Ramos (cell line): ENCODE measurements around the gene RGS19.

Experiments used
- in situ Hi-C: fragments of 300-500 bp; cut with MboI; formaldehyde crosslinking; loops from one replicate; pipeline ENCODE4 v1.14.3; 2022; ENCODE audit warnings: low sequenced_read_pairs; ENCODE audit not compliant: unreplicated experiment

The RGS19 gene

DNA sequence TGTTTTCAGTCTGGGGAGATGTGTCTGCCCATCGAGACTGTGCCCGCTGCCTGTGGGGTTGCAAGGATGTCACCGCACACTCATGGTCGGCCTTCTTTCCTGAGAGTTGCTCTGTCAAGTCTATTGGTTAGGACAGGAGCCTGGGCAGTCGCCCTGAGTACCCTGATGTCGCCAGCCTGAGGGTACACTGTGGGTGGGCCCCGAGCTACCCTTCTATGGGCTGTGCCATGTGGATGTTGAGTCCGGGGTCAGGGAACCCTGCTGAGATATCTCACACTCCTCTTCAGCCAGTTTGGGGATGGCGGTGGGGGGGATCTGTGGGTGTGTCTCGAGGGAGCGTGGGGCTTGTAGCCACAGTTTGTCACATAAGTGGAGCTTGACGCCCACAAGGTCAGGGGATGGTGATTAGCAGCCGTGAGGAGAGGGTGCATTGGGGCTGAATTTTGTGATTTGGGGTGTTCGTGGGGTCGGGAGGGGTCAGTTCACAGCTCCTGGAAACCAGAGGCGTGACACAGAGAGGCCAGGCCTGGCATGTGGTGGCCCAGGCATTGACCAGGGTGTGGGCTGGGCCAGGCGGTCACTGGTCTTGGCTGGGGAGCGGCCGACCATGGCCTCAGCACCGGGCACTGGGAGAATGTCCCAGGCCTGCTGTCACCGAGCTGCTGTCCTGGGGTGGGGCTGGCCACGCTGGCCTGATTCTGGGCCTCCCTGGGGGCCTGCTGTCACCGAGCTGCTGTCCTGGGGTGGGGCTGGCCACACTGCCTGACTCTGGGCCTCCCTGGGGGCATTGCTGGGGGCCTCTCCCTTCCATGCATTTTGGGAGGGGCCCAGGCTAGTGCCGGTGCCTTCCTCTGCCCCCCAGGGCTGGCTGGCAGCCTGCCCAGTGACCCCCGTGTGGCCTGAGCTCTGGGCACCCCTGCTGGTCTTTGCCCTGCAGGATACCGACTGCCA lies 29.7 kb upstream of the RGS19 start:
- in situ Hi-C loops, result no loop called here

DNA sequence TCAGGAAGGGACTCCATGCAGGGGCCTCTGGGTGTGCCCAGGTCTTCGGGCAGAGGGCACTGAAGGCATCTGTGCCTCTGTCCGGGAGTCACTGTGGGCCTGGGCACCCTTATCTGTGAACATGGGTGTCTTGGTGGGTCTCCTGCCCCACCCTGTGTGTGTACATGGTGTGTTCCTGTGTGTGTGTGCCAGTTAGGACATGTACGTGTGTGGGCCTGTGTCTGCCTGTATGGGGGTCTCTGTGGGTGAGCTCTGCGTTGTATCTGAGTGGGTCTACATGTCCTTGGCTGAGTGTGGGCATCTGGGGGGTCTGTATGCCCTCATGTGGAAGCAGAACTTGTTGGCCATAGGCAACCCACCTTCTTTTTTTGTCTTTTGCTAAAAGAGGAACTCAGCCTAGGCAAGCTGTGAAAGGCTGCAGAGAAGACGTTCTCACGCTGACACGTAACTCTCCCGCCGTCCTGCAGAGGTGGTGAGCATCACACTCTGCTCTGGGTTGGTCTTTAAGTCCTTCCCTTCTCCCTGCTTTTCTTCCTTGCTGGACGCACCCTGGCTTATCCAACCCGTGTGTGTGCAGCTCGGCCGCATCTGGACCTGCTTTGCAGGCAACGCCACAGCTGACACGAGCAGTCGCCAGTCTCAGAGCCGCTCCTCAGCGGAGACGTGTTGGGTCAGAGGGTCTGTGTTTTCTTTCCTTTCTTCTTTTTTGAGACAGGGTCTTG lies 28.6 kb upstream of the RGS19 start:
- in situ Hi-C loops, result no loop called here

DNA sequence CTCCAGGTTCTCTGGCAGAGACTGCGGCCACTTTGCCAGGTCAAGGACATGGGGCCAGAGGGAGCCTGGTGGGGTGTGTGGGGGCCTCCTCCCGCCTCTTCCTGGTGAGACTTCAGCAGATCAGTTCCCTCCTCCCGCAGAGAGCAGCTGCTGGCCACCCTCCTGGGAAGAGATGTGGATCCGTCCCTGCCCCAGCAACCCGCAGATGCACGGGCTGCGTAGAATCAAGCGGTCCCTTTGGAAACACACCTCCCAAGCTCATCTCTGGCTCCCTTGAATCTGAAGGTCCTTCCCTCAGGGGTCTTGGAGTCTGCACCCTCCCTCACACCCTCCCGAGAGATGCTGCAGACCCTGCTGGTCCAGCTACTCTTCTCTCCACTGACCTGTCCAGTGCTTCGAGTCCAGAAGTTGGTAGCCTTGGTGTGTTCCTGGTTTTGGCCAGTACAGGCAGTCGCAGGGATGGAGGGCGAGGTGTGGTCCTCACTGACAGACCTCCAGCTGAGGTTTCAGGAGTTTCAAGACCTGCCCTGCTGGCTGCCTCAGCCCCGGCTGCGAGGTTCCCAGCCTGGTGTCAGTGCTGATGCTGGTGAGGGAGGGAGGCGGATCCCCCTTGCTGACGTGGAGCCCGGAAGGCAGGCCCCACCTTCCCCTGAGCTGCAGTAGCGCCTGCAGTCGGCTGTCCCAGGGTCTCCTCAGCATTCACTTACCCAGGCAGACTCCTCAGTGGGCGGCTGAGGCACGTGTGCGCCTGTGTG lies 27.8 kb upstream of the RGS19 start, which contains the start of gene NPBWR2:
Gene NPBWR2, minus strand, starts transcription at position 585 of the 755 bp plus-strand sequence. CDS start 734 bp downstream, outside the sequence.
- in situ Hi-C loops, result no loop called here

DNA sequence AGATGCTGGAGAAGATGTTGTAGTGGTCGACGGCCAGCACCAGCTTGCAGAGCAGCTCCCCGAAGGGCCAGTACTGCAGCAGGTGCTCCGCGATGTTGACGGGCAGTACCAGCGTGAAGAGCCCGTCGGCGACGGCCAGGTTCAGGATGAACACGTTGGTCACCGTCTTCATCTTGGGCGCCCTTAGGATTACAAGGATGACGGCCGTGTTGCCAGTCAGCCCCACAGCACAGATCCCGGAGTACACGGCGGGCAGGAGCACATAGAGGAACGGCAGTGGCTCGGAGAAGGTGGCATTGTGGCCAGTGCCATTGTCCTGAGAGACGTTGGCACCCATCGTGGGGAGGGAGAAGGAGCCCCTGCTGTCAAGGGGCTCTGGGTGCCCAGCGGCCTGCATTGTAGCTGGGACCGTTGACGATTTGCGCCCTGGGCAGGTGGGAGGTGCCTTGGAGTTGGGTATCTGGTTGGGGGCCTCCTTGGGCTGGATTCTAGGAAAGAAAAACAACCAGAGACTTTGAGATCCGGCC lies 27.2 kb upstream of the RGS19 start:
- in situ Hi-C loops, result no loop called here

DNA sequence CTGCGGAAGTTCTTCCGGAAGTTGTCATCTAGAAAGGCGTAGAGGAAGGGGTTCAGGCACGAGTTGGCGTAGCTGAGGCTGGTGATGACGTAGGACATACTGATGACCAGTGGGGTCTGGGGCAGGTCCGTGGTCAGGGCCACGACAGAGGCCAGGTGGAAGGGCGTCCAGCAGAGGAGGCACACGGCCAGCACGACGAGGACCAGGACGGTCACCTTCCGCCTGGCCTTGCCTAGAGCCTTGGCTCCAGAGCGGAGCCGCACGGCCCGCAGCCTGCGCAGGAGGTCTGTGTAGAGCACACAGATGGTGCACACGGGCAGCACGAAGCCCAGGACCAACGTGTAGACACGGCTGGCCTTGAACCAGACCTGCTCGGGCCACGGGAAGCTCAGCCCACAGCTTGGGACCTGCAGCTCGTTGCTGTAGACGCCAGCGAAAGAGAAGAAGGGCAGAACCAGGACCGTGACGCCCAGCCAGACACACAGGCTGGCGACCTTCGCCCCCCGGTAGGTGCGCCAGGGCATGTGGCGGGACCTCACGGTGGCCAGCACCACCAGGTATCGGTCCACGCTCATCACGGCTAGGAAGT lies 26.6 kb upstream of the RGS19 start:
- in situ Hi-C loops, result no loop called here

DNA sequence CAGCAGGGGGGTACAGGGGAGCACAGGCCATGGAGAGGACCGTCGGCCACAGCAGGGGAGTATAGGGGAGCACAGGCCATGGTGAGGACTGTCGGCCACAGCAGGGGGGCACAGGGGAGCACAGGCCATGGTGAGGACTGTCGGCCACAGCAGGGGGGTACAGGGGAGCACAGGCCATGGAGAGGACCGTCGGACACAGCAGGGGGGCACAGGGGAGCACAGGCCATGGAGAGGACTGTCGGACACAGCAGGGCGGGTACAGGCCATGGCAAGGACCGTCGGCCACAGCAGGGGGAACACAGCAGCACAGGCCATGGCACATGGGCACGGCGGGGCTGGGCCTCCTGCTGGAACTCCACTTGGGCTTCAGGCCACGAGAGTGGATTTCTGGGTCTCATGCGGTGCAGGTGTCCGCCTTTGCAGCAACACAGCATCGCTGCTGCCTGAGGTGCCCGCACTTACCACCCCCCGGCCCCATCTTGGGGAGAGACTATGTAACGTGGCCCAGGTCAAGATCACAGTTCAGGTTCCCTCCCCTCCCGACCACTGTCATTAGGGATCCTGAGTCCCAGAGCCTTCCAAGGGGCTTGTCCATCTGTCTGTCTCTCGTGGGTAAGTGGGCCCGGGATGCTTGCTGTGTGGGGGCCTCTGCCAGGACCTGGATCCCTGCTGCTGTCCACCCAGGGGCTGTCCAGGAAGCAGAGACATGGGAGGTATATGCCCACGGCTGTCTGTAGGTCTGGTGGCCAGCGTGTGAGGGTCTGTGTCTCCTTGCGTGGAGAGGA lies 25.5 kb upstream of the RGS19 start:
- in situ Hi-C loops, result no loop called here

DNA sequence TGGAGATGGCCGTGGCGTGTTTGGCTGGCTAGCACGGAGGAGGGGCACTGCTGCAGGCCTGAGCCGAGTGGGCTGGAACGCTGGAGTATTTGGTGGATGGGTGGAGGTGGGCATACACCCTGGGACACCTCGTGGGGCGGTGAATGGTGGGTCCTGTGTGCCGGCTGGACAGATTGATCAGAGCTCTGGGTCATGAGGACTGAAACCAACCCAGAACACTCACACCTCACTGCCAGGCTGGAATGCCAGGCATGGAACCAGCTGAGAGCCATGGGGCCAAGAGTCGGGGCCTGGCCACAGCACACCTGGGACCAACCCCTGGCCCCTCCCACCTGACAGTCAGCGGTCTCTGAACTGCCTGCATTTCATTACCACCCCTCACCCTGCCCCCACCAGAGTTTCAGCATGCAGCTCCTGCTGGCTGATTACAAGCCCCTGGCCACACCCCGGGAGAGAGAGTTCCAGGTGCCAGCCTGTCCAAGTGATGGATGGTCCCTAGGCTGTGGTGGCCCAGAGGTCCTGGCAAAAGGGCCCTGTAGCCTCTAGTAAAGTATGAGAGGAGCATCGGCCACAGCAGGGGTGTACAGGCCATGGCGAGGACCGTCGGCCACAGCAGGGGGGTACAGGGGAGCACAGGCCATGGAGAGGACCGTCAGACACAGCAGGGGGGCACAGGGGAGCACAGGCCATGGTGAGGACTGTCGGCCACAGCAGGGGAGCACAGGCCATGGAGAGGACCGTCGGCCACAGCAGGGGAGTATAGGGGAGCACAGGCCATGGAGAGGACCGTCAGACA lies 24.8 kb upstream of the RGS19 start:
- in situ Hi-C loops, result no loop called here

DNA sequence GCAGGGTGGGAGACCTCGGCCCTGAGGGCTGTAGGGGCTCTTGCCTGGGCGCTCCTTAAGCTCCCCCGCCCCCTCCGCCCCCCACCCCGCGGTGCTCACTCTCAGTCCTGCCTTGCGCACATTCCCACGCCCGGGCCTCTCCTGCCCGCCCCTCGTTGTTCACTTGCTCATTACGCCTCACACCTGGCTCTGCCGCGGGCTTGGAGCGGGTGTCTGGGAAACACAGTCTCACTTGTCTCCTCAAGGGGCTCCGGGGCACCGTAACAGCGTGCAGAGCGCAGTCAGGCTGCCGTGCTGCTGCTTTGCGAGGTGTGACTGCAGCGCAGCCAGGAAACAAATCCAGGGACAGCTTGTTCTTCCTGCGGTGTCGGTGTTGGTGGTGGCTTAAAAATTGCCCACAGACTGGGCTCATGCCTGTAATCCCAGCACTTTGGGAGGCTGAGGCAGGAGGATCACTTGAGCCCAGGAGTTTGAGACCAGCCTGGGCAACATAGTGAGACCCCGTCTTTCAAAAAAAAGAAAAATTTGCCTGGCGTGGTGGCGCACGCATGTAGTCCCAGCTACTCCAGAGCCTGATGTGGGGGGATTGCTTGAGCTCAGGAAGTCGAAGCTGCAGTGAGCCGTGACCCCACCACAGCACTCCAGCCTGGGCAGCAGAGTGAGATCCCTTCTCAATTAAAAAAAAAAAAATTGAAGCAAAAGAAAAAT lies 23.5 kb upstream of the RGS19 start:
- in situ Hi-C loops, result no loop called here

DNA sequence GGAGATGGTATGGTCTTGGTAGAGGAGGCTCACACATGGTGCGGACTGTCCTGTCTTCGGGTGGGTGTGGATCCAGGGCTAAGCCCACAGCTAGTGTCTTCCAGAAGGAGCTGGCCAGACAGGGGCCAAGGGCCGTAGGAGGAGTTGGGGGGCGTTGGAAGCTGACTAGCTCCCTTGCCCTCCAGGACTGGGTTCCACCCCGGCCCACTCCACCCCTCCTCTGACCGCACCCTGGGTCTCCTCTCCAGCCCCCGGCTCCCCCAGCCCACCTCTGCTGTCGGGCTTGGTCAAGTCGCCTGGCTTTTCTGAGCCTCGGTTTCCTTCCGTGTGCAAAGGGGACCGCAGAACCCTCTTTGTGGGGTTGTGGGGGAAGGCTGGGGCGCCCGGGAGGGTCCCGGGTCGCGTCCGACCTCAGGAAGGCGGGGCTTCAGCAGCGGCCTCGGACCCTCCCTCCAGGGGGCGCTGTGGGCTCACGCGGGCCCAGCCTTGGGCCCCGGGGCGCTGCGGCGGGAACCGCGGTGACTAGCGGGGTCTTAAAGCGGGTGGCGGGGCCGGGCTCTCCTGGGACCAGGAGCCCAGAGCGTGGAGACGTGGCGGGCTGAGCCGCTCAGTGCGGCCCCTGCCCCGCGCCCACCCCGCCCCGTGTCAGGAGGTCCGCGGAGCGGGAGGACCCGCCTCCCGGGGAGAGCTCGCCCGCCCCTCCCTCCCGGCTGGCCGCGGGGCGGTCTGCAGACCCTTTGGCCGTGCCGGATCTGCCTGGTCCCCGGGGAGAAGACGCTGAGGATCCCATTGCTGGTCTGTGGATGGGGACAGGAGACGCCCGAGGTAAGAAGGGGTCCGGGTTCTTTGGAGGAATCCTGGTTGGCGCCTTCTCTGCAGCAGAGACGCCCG lies 22.7 kb upstream of the RGS19 start:
- in situ Hi-C loops, result no loop called here

DNA sequence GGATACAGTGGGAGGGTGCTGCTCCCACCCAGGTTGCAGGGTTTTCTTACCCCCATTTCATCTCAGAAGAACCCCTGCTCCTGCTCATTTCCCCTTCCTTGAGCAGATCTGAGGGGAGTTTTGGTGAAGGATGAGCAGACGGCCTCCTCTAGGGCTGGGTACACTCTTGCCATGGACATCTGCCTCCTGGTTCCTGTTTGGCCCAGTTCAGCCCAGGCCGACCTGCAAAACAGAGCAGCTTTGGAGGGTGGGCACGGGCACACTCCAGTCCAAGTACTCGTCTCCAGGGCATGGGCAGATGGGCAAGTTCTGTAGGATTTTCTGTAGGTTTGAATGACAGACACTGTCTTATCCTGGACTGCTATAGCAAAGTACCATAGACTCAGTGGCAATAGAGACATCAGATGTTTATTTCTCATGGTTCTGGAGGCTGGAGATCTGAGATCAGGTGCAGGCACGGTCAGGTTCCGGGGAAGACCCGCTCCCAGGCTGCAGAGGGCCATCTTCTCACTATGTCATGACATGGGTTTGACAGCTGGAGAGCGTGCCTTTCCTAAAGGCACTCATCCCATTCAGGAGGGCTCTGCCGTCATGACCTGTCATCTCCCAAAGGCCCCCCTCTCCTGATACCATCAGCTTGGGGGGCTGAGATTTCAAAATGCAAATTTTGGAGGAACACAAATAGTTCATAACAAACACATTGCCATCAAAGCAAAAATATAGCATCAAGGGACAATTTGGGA lies 21.8 kb upstream of the RGS19 start:
- in situ Hi-C loops, result no loop called here

DNA sequence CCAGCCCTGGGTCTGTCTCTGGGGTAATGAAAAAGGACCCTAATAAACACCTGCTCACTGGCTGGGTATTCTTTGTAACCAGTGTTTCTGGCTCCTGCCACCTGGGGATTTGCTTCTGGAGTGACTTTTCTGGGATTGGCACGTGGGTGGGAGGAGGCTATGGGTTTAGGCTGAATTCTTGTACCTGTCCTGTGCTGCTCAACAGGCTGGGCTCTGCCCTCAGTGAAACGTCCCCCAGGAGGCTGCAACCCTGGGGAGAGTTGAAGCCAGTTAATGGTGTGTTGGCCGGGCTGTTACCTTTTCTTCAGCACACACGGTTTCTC lies 21.2 kb upstream of the RGS19 start:
- in situ Hi-C loops, result no loop called here

DNA sequence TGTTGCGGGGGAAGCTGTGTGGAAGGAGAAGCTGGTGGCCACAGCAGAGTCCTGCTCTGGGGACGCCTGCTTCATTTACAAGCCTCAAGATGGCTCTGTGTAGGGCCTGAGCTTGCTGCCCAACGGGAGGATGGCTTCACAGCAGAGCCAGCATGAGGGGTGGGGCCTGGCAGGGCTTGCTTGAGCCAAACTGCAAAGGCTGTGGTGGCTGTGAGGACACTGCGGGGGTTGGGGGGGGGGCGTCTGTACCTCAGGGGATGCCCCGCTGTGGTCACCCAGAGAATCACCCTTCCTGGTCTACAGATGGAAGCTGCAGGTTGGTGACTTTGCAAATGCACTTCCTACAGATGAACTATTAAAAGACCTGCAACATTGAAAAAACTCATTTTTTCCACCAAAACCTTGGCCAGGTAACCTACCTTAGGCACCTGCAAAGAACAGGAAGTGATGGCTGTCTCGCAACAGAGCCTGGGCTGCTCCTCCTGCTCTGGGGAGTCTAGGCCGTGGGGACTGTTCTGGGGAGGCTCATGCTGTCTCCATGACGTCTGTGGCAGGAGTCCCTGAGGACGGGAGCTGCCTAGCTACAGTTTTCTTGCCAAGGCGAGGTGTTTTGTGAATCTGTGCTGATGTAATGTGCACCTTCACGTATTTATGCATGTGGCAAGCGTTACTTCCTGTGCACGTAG lies 20.7 kb upstream of the RGS19 start:
- in situ Hi-C loops, result no loop called here

DNA sequence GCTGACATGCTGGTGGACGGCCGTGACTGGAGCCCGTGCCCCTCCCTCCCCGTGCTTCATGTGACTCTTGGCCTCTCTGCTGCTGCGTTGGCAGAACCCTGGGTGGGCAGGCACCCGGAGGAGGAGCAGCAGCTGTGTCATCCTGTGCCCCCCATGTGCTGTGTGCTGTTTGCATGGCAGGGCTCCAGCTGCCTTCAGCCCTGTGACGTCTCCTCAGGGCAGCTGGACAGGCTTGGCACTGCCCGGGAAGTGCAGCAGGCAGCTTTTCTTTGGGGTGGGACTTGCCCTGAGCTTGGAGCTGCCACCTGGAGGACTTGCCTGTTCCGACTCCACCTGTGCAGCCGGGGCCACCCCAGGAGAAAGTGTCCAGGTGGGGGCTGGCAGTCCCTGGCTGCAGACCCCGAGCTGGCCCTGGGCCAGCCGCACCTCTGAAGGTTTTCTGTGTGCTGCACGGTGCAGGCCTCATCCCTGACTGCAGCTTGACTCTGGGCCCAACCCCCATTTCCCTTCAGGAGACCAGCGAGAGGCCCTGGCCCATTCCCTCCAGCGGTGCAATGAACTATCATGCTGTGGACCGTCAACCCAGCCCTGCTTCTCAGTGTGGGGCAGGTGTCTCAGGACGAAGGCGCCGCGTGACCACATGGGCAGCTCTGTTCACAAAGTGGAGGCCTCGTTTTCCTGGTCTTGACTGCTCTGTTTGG lies 19.9 kb upstream of the RGS19 start:
- in situ Hi-C loops, result no loop called here

DNA sequence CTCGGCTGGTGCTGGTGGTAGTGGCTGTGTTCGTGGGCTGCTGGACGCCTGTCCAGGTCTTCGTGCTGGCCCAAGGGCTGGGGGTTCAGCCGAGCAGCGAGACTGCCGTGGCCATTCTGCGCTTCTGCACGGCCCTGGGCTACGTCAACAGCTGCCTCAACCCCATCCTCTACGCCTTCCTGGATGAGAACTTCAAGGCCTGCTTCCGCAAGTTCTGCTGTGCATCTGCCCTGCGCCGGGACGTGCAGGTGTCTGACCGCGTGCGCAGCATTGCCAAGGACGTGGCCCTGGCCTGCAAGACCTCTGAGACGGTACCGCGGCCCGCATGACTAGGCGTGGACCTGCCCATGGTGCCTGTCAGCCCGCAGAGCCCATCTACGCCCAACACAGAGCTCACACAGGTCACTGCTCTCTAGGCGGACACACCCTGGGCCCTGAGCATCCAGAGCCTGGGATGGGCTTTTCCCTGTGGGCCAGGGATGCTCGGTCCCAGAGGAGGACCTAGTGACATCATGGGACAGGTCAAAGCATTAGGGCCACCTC lies 19.2 kb upstream of the RGS19 start:
- in situ Hi-C loops, result no loop called here

DNA sequence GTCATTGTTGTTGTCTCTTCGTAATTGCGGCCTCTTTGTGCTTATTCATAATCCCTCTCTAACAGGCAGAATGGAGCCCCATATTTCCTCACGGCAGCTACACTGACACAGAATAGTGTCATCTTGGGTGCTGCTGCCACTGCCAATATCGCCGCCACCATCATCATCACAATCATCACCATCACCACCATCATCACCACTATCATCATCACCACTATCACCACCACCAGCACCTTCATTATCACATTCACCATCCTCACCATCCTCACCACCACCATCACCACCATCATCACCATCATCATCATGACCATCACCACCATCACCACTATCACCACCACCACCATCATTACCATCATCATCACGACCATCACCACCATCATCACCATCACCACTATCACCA lies 17.2 kb upstream of the RGS19 start:
- in situ Hi-C loops, result no loop called here
